Measurements from ENCODE around the gene TNK2. TPM values are rescaled to one million over a fixed set of nuclear protein-coding genes. Genes with fewer than 3 reads are reported as not detected.

The TNK2 gene
- total RNA-seq, 4 donors from 2014 or later, result 6.1 to 81.2 (median 24.4) TPM

DNA sequence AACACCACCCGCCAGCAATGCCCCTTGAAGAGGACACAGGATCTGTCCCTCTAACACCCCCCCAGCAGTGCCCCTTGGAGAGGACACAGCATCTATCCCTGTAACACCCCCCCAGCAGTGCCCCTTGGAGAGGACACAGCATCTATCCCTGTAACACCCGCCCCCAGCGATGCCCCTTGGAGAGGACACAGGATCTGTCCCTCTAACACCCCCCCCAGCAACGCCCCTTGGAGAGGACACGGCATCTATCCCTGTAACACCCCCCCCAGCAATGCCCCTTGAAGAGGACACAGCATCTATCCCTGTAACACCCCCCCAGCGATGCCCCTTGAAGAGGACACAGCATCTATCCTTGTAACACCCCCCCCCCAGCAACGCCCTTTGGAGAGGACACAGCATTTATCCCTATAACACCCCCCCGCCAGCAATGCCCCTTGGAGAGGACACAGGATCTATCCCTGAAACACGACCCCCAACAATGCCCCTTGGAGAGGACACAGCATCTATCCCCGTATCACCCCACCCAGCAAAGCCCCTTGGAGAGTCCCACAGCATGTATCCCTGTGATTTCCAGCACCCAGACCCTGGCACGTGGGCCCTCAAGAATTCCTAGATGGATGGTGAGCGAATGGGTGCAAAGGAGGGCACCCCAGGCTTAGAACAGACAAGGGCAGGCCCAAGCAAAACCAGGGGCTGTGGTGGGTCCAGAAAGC is 26.9 kb downstream of the TNK2 start:
- intact Hi-C loops (cut with DNase I; ENCODE audit: low total_unique reads), result no loop called here
- Histone ChIP-seq H3K9me3 (no peaks in the 10 kb centered on the region), H3K27me3 (no peaks in the 10 kb centered on the region), H3K27ac (no peak overlapping the region), H3K36me3 (no peaks in the 10 kb centered on the region), H3K4me3 (no peak overlapping the region), H3K4me1 (no peaks in the 10 kb centered on the region)
- DNase-seq, result no peak
- no peak for TF ChIP-seq POLR2A (IDR thresholded peaks at IDR 0.05)
- TF ChIP-seq, protein P1, sequence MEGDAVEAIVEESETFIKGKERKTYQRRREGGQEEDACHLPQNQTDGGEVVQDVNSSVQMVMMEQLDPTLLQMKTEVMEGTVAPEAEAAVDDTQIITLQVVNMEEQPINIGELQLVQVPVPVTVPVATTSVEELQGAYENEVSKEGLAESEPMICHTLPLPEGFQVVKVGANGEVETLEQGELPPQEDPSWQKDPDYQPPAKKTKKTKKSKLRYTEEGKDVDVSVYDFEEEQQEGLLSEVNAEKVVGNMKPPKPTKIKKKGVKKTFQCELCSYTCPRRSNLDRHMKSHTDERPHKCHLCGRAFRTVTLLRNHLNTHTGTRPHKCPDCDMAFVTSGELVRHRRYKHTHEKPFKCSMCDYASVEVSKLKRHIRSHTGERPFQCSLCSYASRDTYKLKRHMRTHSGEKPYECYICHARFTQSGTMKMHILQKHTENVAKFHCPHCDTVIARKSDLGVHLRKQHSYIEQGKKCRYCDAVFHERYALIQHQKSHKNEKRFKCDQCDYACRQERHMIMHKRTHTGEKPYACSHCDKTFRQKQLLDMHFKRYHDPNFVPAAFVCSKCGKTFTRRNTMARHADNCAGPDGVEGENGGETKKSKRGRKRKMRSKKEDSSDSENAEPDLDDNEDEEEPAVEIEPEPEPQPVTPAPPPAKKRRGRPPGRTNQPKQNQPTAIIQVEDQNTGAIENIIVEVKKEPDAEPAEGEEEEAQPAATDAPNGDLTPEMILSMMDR (IDR thresholded peaks at IDR 0.05), result no peak

- no peaks in the 10 kb centered on the region for H3K9me3 ChIP-seq
- no peak for DNase-seq
- intact Hi-C loops (cut with DNase I; ENCODE audit: low total_unique reads), result no loop called here
- no peaks in the 10 kb centered on the region for H3K36me3 ChIP-seq
- H3K4me1 ChIP-seq, result no peaks in the 10 kb centered on the region
- TF ChIP-seq, protein P1 (IDR thresholded peaks at IDR 0.05), result no peak
- no peak for TF ChIP-seq POLR2A (IDR thresholded peaks at IDR 0.05)
- no peak overlapping the region for H3K4me3 ChIP-seq
- no peak overlapping the region for H3K27ac ChIP-seq
- H3K27me3 ChIP-seq, result no peaks in the 10 kb centered on the region
Measured at GRCh38 chr3:195880037-195880431, 28.3 kb downstream of the TNK2 start.

DNA sequence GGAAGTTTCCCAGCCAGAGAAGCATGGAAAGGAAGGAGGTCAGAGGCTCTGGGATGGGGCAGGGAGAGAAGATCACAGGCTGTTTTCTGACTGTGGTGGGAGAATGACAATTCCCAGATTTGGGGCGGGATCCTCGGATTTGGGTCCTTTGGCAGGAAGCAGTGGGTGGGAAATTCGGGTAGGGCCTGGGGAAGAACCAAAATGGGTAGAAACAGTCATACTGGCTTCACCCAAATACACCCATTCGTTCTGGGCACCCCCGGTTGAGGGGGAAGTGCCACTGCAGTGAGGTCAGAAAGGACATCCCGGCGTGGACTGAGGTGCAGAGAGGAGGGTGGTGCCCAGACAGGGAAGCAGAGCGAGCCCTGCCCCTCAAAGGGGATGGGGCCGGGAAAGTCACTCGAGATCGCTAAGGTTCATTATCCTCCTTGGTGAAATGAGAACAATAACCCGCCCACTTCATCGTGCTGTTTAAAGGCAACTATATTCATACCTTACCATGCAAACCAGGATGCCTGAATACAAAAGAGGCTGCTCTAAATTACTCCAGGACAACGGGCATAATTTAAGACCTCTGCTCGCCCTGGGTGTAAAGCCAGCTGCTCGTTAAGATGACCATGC is 28.8 kb downstream of the TNK2 start:
- no peak overlapping the region for H3K4me3 ChIP-seq

DNA sequence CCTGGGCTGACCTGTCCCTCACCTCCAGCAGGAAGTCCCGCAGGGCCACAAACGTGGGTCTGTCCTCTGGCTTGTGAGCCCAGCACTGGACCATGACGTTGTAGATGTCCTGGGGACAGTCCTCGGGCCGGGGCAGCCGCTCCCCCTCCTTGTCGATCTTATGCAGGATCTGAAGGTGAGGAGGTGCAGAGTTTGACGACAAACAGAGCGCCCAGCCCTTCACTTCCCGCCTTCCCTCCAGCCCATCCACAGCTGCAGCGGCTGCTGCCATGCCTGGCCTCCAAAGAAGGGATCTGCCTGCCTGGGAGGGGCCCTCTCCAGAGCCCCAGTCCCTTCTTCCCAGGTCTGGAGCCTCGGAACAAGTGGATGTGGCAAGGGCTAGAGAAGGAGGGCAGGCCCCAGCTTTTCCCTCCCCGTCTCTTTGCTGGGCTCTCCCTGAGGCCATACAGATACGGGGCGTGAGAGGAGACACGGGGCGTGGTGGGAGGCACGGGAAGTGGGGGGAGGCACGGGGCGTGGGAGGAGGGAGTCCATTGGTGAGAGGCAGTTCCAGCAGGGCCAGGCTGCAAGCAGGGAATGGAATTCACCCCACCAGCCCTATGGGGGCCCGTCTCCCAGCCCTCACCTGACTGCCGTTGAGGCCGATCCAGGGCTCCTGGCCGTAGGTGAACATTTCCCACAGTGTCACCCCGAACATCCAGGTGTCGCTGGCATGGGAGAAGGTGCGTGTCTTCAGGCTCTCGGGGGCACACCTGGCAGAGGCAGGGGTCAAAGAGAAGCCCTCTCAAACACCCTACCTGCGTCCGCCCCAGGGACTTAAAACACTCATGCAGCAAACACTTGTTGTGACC is 29.7 kb downstream of the TNK2 start:
- Histone ChIP-seq H3K27ac (no peak overlapping the region), H3K27me3 (no peaks in the 10 kb centered on the region), H3K4me1 (no peaks in the 10 kb centered on the region), H3K36me3 (no peaks in the 10 kb centered on the region), H3K4me3 (no peak overlapping the region), H3K9me3 (no peaks in the 10 kb centered on the region)
- TF ChIP-seq POLR2A (IDR thresholded peaks at IDR 0.05), result no peak
- TF ChIP-seq, protein P1 (IDR thresholded peaks at IDR 0.05), result no peak
- DNase-seq, result no peak
- intact Hi-C loops (cut with DNase I; ENCODE audit: low total_unique reads), result no loop called here

More for the DNA sequence above, 28.8 kb downstream of the TNK2 start:
- no peak for DNase-seq
- intact Hi-C loops (cut with DNase I; ENCODE audit: low total_unique reads), result no loop called here
- no peaks in the 10 kb centered on the region for H3K27me3 ChIP-seq
- no peaks in the 10 kb centered on the region for H3K36me3 ChIP-seq
- no peak overlapping the region for H3K27ac ChIP-seq
- TF ChIP-seq POLR2A (IDR thresholded peaks at IDR 0.05), result no peak
- TF ChIP-seq, protein P1 (IDR thresholded peaks at IDR 0.05), result no peak
- no peaks in the 10 kb centered on the region for H3K9me3 ChIP-seq
- H3K4me1 ChIP-seq, result no peaks in the 10 kb centered on the region
